ENCODE results near the gene NKD2.
"Not testable (repeated sequence)": the region's sequence is repeated elsewhere in the genome, so short reads cannot be mapped to it uniquely, and the experiment has no call there.

NKD2 gene

DNA sequence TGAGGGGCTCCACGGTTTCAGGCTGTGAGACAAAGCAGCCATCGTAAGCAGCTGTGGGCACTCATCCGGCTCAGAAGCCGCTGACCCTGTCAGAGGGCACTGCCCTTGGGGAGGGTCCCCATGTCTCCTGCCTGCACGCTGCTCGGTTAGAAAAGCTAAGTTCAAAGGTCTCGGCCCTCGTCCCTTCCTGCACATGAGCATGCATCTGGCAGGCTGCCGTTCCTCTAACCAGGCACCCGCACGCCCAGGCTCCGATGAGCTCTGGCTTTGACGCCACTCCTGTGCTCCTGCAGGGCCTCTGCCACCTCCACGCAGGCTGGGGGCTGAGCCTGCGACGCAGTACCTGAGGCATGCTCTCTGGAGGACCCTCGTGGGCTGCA, 51.3 kb downstream of the NKD2 start:
- DNase-seq: no peak

DNA sequence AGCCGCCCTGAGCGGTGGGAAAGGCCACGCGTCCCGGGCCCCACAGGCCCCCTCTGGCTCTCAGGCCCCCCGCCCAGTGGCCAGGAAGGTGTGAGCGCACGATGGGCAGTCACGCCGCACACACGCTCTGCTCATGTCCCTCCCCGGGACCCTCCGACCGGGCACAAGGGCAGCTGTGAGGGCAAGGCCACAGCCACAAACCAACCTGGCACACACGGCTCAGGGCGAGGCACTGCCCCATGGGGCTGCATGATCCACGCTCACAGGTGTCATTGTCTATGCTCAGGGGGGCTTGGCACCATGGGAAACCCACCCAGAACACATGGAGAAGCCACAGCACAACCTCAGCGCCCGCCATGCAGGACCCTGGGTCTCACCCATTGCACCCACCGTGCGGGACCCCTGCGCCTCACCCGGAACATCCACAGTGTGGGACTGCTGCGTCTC, 52.0 kb downstream of the NKD2 start:
- no peak for DNase-seq

DNA sequence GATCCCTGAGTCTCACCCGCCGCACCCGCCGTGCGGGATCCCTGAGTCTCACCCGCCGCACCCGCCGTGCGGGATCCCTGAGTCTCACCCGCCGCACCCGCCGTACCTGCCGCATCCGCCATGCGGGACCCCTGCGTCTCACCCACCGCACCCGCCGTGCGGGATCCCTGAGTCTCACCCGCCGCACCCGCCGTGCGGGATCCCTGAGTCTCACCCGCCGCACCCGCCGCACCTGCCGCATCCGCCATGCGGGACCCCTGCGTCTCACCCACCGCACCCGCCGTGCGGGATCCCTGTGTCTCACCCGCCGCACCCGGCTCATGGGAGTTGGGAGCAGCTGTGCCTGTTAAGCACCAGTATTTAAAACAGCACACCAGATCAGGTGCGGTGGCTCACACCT, 52.7 kb downstream of the NKD2 start:
- not testable (repeated sequence) for DNase-seq

DNA sequence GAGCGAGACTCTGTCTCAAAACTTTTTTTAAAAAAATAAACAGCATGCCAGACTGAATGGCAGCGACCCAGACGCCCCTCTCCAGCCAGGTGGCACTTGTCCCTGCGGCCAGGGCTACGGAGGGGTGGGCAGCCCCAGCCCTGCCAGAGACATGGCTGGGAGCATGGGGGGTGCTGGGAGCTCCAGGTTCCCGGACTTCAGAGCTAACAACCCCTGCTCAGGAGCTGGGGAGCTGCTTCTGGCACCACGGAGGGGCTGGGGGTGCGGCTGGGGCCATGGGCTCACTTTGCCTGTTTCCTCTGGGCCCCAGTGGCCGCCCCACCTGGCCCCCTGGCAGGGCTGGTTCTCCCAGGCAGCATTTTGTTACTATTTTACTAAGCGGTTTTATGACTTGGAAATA, 53.3 kb downstream of the NKD2 start:
- no peak for DNase-seq

DNA sequence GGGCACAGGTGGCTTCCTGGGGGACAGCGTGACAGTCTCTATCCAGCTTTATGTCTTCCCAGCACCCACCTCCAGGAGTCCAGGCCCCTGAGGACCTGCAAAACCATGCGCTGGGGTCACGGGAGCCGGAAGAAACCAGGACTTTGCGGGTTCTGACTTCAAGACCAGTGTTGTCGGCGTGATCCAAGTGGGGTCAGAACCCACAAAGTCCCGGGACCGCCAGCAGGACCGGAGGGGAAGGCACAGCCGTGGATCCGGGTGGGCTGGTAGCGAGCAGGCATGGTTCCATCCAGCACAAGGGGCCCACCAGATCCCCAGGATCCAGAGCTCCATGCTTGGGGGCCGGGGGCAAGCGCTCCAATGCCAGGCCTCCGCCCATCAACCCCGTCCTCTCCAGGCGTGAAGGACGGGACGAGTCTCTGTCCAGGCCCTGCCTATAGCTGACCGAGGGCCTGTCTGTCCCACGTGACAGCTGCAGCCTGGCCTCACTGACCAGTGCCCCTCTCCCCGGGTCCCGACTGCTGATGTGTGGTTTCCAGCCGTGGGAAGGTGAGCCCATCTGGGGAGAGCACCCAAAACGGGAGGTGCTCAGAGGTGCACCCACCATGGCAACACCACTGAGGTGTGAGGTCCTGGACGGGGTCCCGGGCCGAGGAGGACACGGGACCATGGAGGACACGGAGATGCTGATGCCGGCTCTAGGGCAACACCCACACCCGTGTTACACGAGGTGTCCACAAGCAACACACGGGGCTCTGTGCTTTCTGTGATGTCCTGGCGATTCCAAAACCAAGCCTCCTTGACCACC, 54.4 kb downstream of the NKD2 start:
- DNase-seq: no peak

DNA sequence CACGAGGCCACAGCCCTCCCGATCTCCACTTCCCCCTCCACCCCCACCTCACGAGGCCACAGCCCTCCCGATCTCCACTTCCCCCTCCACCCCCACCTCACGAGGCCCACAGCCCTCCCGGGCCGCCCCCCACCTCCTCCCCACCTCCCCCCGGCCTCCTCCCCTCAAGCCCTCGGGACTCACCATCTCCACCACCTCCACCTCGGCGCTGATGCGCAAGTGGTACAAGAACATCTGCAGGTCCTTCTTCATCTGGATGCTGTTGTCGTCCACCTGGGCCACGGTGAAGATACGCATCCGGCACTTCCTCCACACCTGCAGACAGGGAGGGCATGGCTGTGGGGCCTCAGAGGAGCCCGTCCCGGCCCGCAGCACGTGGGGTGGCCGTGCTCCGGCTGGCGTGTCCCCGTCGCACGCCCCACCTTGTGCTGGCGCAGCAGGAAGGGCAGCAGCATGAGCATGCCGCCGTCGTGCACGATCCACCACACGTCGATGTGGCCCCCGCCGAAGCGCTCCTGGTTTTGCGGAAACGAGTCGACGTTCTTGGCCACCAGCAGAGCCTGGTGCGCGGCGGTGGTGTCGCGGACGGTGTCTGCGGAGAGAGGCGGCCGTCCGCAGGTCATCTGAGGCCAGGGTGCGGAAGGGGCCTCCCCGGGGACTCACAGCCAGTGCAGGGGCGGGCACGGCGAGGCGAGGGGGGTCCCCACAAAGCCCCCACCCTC, 55.2 kb downstream of the NKD2 start:
- no peak for DNase-seq

DNA sequence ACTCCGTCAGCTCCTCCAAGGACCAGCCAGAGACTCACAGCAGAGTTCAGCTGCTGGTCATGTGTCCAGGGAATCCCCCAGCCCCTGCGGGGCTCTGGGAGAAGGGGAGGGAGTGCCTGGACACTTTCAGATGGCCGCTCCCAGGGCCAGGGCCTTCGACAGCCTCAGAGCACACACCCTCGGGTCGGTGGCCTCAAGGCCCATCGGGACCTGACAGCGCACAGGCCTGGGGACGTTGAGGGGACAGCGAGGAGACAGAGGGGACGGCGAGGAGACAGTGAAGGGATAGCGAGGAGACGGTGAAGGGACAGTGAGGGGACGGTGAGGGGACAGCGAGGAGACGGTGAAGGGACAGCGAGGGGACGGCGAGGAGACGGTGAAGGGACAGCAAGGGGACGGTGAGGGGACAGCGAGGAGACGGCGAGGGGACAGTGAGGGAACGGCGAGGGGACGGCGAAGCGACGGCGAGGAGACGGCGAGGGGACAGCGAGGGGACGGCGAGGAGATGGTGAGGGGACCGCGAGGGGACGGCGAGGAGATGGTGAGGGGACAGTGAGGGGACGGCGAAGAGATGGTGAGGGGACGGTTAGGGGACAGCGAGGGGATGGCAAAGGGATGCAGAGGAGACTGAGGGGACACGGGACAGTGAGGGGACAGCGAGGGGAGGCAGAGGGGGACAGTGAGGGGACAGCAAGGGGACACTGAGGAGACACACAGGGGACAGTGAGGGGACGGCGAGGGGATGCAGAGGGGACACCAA, 56.0 kb downstream of the NKD2 start:
- DNase-seq: no peak

DNA sequence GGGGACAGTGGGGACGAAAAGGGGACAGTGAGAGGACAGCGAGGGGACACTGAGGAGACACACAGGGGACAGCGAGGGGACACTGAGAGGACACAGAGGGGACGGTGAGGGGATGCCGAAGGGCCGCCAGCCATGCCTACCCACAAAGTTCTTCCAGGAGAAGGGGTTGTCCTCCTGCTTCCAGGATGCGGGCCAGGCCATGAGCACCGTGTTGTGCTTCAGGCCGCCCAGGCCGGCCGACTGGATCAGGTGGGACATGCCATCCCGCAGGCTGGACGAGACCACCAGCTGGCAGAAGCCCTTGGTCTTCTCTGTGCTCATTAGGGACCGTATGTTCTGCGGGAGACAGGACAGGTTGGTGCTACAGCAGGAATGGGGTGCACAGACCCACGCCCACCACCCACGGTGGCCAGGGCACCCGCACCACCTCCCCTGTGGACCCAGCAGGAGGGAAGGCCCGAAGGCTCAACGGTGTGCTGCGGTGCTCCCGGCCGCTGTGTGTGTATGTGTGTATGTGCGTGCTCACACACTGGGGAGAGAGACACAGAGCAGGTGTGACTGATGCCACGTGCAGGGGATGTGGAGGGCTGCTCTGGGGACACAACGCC, 56.6 kb downstream of the NKD2 start:
- DNase-seq: no peak

DNA sequence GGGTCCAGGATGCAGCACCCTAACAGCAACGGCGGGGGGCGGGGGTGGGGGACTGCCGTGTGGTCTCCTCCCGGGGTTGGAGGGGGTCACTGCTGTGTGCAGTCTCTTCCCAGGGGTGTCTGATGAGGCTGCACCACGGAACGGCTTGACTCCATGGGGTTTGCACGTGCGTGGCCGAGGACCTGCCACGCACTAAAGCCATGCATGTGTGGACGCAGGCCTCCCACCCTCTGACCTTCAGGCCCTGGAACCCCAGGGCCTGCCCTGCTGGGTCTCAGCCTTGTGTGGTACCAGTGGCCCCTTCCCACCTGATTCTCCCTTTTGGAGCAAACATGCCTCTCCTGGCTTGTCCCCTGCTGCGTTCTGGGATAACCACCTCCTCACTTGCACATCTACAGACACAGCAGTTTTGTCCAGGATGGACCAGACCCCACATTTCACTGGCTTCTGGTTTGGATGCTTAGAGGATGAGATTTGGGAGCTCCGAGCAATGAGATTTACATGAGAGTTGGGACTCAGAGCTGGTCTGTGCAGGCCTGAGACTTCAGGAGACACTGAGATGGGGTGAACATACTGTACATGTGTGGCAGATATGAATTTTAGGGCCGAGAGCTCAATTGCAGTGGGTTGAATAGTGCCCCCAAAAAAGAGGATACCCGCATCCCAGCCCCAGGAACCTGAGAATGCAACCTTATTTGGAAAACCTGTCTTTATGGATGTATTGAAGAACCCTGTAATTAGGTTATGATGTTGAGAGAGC, 57.5 kb downstream of the NKD2 start:
- no peak for DNase-seq

DNA sequence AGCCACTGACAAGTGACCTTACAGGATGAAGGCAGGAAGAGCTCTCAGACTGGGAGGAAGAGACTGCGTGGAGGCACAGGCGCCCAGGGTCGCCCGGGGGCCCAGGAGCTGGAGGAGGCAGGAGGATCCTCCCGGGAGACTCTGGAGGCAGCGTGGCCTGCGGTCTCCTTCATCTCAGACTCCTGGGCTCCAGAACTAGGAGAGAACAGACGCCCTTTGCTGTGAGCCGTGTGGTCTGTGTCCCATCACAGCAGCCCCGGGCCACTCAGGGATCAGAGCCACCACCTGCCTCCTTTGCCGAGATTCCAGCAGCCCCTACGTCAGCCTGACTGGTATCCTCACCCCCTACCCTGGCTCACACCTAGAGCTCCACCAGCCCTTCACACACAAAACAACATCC, 58.1 kb downstream of the NKD2 start:
- no peak for DNase-seq

DNA sequence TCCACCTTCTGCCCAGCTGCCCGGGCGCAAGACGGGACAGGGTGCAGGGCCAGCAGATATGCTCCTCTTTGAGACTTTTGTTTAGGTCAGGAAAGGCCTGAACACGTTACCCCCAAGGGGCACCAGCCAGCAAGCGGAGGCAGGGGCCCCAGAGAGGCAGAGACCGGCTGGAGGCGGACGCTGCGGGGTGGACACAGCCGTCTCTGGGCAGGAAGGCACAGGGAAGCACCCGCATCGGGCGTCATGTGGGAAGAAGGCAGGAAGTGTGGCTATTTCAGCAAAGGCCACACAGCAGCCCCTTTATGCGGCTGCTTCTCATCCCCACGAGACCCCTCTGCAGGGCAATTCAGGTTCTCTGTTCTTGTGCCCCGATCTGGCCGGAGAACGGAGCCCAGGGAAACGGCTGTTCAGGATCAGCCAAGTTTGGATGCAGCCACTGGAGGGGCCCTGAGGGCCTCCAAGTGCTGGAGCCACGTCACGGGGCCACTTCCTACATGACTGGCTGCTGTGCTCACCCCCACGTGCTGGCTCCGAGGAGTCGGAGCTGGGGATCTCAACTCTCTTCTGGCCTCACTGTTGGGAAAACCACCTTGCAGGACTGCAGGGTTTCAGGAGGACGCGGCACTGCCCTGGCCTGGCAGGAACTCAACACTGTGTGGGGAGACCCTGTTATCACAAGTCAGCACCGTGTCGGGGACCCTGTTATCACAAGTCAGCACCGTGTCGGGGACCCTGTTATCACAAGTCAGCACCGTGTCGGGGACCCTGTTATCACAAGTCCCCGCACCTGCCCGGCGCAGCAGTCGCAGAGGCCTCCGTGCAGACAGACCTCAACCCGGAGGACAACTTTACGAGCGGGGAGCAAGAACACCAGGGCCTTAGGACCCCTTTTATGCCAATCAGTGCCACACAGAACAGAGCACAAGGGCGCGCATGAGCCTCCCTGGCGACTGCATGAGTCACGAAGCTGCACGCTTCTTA, 58.8 kb downstream of the NKD2 start:
- no peak for DNase-seq

DNA sequence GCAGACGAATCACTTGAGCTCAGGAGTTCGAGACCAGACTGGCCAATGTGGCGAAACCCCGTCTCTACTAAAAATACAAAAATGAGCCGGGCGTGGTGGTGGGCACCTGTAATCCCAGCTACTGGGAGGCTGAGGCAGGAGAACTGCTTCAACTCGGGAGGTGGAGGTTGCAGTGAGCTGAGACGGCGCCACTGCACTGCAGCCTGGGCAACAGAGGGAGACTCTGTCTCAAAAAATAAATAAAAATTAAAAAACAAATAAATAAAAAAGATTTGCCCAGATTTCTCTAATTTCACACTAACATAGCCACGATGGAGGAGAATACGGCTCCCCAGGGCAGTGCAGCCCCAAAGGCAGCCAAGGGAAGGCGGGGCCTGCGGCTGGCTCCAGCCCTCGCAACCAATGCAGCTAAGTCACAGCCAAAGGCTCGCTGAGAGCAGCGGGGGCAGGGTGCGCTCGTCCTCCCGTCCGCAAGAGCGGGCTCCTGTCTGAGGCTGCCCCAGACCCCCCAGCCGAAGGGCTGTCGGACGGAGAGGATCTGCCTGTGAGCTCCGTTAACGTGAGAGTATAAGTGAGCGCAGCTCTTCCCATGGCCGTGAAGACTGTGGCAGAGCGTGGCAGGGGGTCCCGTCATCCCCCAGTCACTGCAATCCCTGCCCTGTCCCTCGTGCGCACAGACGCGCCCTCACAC, 59.7 kb downstream of the NKD2 start:
- no peak for DNase-seq

DNA sequence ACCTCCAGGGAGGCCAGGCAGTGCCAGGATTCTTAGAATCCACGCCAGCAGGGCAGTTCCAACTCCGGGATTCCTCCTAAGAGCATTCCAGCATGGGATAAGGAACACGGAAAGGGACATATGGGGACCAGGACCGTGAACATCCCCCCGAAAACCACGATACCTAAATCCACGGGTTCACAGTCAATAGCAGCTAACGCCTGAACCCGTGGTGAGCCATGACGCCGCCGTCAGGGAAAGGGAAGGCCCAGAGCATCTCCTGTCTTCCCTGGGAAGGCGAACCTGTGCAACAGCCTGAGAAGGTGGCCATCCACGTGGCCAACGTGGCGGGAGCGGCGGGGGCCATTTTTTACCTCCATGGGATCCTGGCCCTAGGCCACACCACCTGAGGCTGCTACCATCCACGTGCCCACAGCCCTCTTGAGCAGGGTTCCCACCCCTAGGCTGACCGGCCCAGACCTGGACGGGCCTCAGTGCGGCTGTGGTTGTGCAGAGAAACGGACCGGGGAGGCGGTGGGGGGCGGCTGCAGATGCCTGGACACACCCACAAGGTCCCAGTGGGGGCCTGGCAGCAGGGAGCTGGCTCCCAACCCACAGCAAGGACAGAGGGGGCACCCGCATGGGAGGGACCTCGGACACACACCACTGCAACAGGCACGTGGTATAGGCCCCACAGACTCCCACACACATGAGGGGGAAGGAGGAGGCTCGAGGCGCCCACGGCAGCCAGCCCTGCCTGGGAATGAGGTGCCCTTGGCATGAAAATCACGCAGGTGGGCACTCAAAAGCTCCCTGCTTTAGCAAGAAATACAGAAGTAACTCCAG, 60.5 kb downstream of the NKD2 start:
- no peak for DNase-seq

DNA sequence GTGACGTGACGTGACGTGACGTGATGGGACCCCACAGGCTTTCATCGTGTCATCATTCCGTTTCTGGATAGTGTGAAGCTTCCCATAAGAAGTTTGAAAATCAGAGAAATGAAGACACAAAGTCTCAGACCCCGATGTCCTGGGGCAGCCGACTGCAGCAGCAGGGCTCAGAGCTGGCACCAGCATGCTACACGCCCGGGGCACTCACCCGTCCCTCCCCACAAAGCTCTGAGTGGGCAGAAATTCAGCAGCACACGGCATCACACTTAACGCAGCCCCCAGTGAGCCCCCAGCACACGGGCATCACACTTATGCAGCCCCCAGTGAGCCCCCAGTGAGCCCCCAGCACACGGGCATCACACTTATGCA, 61.1 kb downstream of the NKD2 start:
- no peak for DNase-seq

DNA sequence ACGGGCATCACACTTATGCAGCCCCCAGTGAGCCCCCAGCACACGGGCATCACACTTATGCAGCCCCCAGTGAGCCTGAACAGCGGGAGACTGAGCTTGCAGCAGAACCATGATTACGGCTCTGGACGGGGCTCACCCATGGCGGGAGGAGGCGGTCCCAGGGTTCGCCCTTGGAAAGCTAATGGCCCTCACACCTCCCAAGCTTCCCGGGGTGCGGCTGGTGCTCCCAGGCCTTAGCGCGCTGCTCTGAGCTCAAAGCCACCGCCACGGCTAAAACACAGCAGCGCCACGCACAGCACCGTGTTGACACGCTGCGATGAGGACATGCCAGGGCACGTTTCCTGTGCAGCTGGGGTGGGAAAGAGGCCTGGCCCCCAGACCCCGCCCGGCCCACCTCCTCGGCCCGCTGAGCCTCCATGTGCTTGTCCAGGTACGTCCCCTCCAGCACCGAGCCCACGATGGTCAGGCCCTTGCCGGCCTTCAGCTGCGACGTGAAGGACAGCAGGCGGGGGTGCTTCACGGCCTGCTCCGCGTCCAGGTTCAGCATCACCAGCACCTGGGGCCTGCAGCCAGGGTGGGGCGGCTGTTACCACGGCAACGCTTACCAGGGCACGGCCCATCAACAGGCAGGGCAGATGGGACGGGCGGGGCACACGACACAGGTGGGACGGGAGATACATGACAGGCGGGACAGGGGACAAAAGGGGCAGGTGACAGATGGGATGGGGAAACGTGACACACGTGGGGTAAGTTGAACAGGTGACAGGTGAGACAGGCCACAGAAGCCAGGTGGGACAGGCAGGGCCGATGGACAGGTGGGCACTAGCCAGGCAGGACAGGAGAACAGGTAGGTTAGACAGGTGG, 64.9 kb downstream of the NKD2 start:
- no peak for DNase-seq

DNA sequence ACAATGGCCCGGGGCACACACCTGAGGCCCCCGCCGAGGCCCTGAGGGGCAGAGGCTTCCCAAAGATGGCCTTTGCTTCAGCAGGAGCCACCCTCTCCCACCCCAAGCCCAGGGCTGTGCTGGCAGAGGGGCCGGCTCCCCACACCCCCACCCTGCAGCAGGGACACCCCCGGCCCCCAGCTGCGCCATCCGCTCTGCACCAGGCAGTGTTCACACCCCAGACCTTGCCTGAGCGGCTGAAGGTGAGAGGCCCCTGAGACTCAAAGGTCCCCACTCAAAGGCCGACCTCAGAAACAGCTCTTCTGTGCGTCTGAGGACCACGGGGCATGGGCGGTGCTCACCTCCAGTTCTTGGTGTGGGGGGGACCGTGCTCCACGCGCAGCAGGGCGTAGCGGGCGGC, 65.6 kb downstream of the NKD2 start:
- no peak for DNase-seq

DNA sequence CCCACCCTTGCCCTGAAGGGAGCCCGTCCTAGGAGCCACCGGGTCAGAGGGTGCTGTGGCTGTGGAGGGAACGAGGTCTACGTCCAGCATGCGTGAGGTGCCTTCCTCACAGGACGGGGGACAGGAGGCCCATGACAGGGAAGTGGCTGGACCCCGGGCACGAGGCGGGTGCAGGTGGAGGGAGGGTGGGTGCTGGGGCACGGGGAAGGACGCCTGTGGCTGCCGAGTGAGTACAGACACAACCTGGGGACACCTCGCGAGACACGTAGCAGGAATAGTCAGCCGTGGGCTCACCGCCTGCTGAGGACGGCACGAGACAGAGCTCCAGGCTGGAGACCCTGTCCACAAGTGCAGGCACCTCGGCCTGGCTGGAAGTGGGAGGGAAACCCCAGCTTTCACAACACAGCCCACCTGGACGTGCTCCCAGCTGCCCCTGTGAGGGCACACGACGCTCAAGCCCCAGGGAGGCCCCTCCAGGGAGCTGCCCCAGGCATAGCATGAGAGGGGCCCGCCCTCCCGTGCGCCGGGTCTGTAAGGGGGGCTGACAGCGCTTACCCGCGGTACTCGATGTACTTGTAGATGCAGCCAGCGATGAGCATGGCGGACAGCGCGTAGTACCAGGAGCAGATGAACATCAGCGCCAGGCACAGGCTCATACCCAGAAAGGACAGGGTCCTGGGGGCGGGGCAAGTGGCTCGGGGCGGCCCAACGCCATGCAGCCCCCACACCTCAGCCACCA, 66.4 kb downstream of the NKD2 start:
- no peak for DNase-seq

DNA sequence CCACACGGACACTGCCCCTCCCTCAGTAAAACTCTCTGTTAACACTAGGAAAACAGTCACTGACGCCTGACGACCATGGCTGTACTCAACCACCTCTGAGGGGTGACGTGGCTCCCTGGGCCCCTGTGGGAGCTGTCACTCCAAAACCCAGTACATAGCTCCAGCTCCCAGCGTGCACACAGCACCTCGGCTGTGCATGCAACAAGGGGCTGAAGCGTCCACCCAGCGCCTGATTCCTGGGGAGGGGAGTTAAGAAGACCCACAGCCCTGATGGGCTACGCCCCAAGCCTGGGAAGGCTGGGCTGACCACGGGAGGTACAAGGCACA, 66.9 kb downstream of the NKD2 start:
- DNase-seq: no peak
